HCT116 (cell line): ENCODE data around the gene ZNF76. TPM values are rescaled to one million over a fixed set of nuclear protein-coding genes. Genes with fewer than 3 reads are reported as not detected.
A peak's percentile ranks its signal among the peaks of the same experiment; 100 is the strongest.

Experiments
- ATAC-seq: fragments of 200-7000 bp; cut with Tn5 transposase; 2 replicates; pipeline ENCODE4 v1.9.1; 2020; ENCODE audit warnings: mild to moderate bottlenecking, moderate library complexity
- BruUV-seq: library from RNA; stranded (reverse); fragments of 400-500 nt; replicated peaks from 2 replicates; lab custom pipeline; 2021; lab: Mats Ljungman, UMichigan
- CTCF ChIA-PET: fragments of 300-600 bp; sonication (Branson Sonifier 250); formaldehyde crosslinking; loops from one replicate; lab custom pipeline; 2021; ENCODE audit warnings: antibody characterized with exemption; lab: Charles Lee
- POLR2A ChIA-PET: fragments of 300-600, 350-600 bp; sonication (Branson Sonifier 250); formaldehyde crosslinking; loops from one replicate; lab custom pipeline; 2021; ENCODE audit warnings: antibody characterized with exemption; lab: Charles Lee
- RAD21 ChIA-PET, 2 experiments: fragments of 300-600 bp; sonication (Branson Sonifier 250); formaldehyde crosslinking; loops; one replicate each; lab custom pipeline; 2023; ENCODE audit warnings: low total read pairs in 2 of 2; ENCODE audit not compliant: uncharacterized antibody in 2 of 2, unreplicated experiment in 2 of 2, low non-redundant PET in 1 of 2; lab: Charles Lee
- DNase-seq: peaks from one replicate; pipeline ENCODE4 v3.0.0-alpha.2; 2010; ENCODE audit warnings: low read depth, low spot score
- H2AFZ ChIP-seq: fragments of 200-600 bp; shearing (Covaris generic), sonication (generic); 2 replicates; pipeline ENCODE4 v1.6.1; 2017; ENCODE audit warnings: low read depth, mixed run types, mixed read lengths, antibody characterized with exemption, low read length; ENCODE audit not compliant: poor library complexity, severe bottlenecking
- H3K27ac ChIP-seq: 2 replicates; pipeline ENCODE4 v1.5.1; 2012; ENCODE audit warnings: low read depth, low read length
- H3K27me3 ChIP-seq: fragments of 200-600 bp; sonication (generic); 2 replicates; pipeline ENCODE4 v1.6.1; 2016; ENCODE audit warnings: mixed run types, low read length, mixed read lengths; ENCODE audit not compliant: insufficient read depth
- H3K36me3 ChIP-seq, 2 experiments: fragments of 200-500 bp in 1 of 2; fragments of 200-600 bp in 1 of 2; sonication (Bioruptor generic) in 1 of 2; sonication (generic) in 1 of 2; 2 replicates each; pipeline versions ENCODE4 v1.5.1 to v1.6.1; 2014 to 2016; ENCODE audit warnings: low read length in 2 of 2, inconsistent platforms in 1 of 2, mixed read lengths in 1 of 2, mixed run types in 1 of 2; ENCODE audit not compliant: insufficient read depth in 2 of 2, control insufficient read depth in 1 of 2
- H3K4me1 ChIP-seq, 2 experiments: fragments of 200-600 bp in 1 of 2; sonication (generic) in 1 of 2; 2 replicates each; pipeline versions ENCODE4 v1.5.1 to v1.6.1; 2012 to 2017; ENCODE audit warnings: low read length in 2 of 2, inconsistent platforms in 1 of 2, mild to moderate bottlenecking in 1 of 2, mixed read lengths in 1 of 2, mixed run types in 1 of 2, moderate library complexity in 1 of 2; ENCODE audit not compliant: insufficient read depth in 2 of 2, control insufficient read depth in 1 of 2
- H3K4me2 ChIP-seq: fragments of 200-600 bp; sonication (generic); 2 replicates; pipeline ENCODE4 v1.6.1; 2017; ENCODE audit warnings: mixed run types, low read length, mixed read lengths
- H3K4me3 ChIP-seq, 2 experiments: fragments of 200-600 bp in 1 of 2; sonication (generic) in 1 of 2; replicated peaks in 1 of 2; 2 replicates each; pipeline ENCODE4 v1.5.1; 2011 to 2016; ENCODE audit warnings: low read length in 2 of 2, control low read depth in 1 of 2, low read depth in 1 of 2, mild to moderate bottlenecking in 1 of 2, mixed read lengths in 1 of 2, mixed run types in 1 of 2
- H3K79me2 ChIP-seq: fragments of 200-600 bp; sonication (generic); 2 replicates; pipeline ENCODE4 v1.6.1; 2017; ENCODE audit warnings: mild to moderate bottlenecking, mixed run types, low read length, moderate library complexity, mixed read lengths; ENCODE audit not compliant: insufficient read depth
- H3K9ac ChIP-seq: fragments of 200-600 bp; sonication (generic); 2 replicates; pipeline ENCODE4 v1.6.1; 2016; ENCODE audit warnings: low read length, mixed read lengths
- H3K9me2 ChIP-seq: fragments of 200-600 bp; sonication (generic), shearing (Covaris generic); 2 replicates; pipeline ENCODE4 v1.6.1; 2017; ENCODE audit warnings: mixed run types, mild to moderate bottlenecking, moderate library complexity; ENCODE audit not compliant: insufficient read depth
- H3K9me3 ChIP-seq, 2 experiments: fragments of 200-500 bp in 1 of 2; fragments of 200-600 bp in 1 of 2; sonication (Bioruptor generic) in 1 of 2; sonication (generic) in 1 of 2; 2 replicates each; pipeline ENCODE4 v1.6.1; 2014 to 2017; ENCODE audit warnings: low read length in 2 of 2, mixed read lengths in 2 of 2, inconsistent platforms in 1 of 2, low read depth in 1 of 2, mild to moderate bottlenecking in 1 of 2, mixed run types in 1 of 2, moderate library complexity in 1 of 2; ENCODE audit not compliant: control insufficient read depth in 1 of 2, insufficient read depth in 1 of 2
- H4K20me1 ChIP-seq: fragments of 200-600 bp; sonication (generic), shearing (Covaris generic); 2 replicates; pipeline ENCODE4 v1.6.1; 2017; ENCODE audit warnings: mixed run types, mild to moderate bottlenecking, moderate library complexity; ENCODE audit not compliant: insufficient read depth
- CEBPB ChIP-seq: IDR thresholded peaks from 2 replicates; pipeline ENCODE4 v1.6.1; 2012; ENCODE audit warnings: low read depth
- ELF1 ChIP-seq: IDR thresholded peaks from 2 replicates; pipeline ENCODE4 v1.6.1; 2012; ENCODE audit warnings: low read depth, borderline replicate concordance
- EZH2phosphoT487 ChIP-seq: fragments of 200-600 bp; IDR thresholded peaks from 2 replicates; pipeline ENCODE4 v1.6.1; 2018; ENCODE audit warnings: antibody characterized with exemption, borderline replicate concordance
- JUND ChIP-seq: IDR thresholded peaks from 2 replicates; pipeline ENCODE4 v1.6.1; 2012
- POLR2A ChIP-seq: IDR thresholded peaks from 2 replicates; pipeline ENCODE4 v1.7.0; 2011; ENCODE audit warnings: borderline replicate concordance; ENCODE audit not compliant: insufficient read depth, insufficient read length; ENCODE audit errors: extremely low read depth
- POLR2AphosphoS5 ChIP-seq: IDR thresholded peaks from 2 replicates; pipeline ENCODE4 v1.6.1; 2011; ENCODE audit warnings: mild to moderate bottlenecking, low read depth, low read length, moderate library complexity
- RAD21 ChIP-seq: IDR thresholded peaks from 2 replicates; pipeline ENCODE4 v1.6.1; 2012; ENCODE audit warnings: low read depth, mild to moderate bottlenecking
- SRF ChIP-seq: IDR thresholded peaks from 2 replicates; pipeline ENCODE4 v1.6.1; 2012; ENCODE audit warnings: low read depth
- TCF7L2 ChIP-seq: IDR thresholded peaks from 2 replicates; pipeline ENCODE4 v1.7.0; 2011; ENCODE audit warnings: borderline replicate concordance, inconsistent platforms; ENCODE audit not compliant: insufficient read depth, insufficient read length; ENCODE audit errors: extremely low read depth
- YY1 ChIP-seq: IDR thresholded peaks from 2 replicates; pipeline ENCODE4 v1.6.1; 2011; ENCODE audit warnings: low read length, low read depth, moderate library complexity, mild to moderate bottlenecking; ENCODE audit not compliant: insufficient replicate concordance; ENCODE audit errors: extremely low read depth
- ZNF274 ChIP-seq: fragments of 200-500 bp; sonication (Bioruptor generic); IDR thresholded peaks from 2 replicates; pipeline ENCODE4 v1.6.1; 2014; ENCODE audit warnings: mild to moderate bottlenecking, low read depth, low read length, inconsistent platforms
- intact Hi-C: fragments of 100-400 bp; cut with micrococcal nuclease; formaldehyde crosslinking; loops from 2 replicates; pipeline ENCODE4 v1.10.0; 2022
- total RNA-seq: library from RNA; stranded (reverse); gene quantifications from one replicate; pipeline ENCODE4 v1.2.1, GENCODE V29; 2021; ENCODE audit not compliant: unreplicated experiment
- TF ChIP-seq, protein P1 (sequence below), 3 experiments: fragments of 200-600 bp in 1 of 3; sonication (generic) in 1 of 3; IDR thresholded peaks in 2 of 3; conservative IDR thresholded peaks in 1 of 3; 2 replicates each; pipeline ENCODE4 v1.5.1; 2012 to 2017; ENCODE audit warnings: low read depth in 2 of 3, low read length in 2 of 3, antibody characterized with exemption in 1 of 3, borderline replicate concordance in 1 of 3, control low read depth in 1 of 3, mild to moderate bottlenecking in 1 of 3, mixed read lengths in 1 of 3, mixed run types in 1 of 3, moderate library complexity in 1 of 3; ENCODE audit not compliant: insufficient read depth in 1 of 3
- TF ChIP-seq, protein P2 (sequence below): IDR thresholded peaks from 2 replicates; pipeline ENCODE4 v1.6.1; 2011; ENCODE audit warnings: mild to moderate bottlenecking, low read length, moderate library complexity; ENCODE audit not compliant: insufficient replicate concordance; ENCODE audit errors: extremely low read depth
- TF ChIP-seq, protein P3 (sequence below): IDR thresholded peaks from 2 replicates; pipeline ENCODE4 v1.6.1; 2012
- TF ChIP-seq, protein P4 (sequence below): IDR thresholded peaks from 2 replicates; pipeline ENCODE4 v1.6.1; 2012; ENCODE audit warnings: low read depth
- TF ChIP-seq, protein P5 (sequence below): IDR thresholded peaks from 2 replicates; pipeline ENCODE4 v1.6.1; 2012

The ZNF76 gene
- total RNA-seq, 1 experiment from 2014 or later, result 47.5 TPM

DNA sequence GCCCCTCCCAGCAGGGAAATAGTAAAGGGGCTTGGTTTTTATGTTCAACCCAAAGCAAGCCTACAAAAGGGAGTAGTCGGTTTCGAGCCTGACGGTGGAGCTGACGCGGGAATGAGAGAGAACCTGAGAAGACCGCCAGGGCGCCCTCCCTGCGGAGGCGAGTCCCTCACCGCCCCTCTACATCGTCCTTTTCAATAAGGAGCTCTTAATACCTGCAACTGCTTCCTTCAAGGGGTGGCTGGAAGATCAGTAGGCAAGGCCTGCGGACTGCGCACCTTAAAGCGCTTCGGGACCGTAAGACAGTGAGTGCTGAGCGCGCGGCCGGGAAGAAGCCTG, 709 bp upstream of the ZNF76 start:
- DNase-seq (peak; percentile 32), ATAC-seq (peak; percentile 32)
- Histone ChIP-seq H3K27ac (peak overlapping the region; percentile 63), H3K9me2 (no peaks in the 10 kb centered on the region), H3K9ac (peak overlapping the region; percentile 86), H3K4me2 (peak overlapping the region; percentile 95), H3K4me1 (peaks cover 20 to 40% of the 10 kb centered on the region in 2 experiments), H4K20me1 (no peaks in the 10 kb centered on the region), H3K9me3 (no peaks in the 10 kb centered on the region), H3K4me3 (peak overlapping the region; percentile 68 to 77), H3K27me3 (no peaks in the 10 kb centered on the region), H3K79me2 (peaks cover 36% of the 10 kb centered on the region), H2AFZ (no peak overlapping the region), H3K36me3 (no peaks in the 10 kb centered on the region)
- intact Hi-C loops, result no loop called here
- BruUV-seq, result TSS peak; percentile 77
- RAD21 ChIA-PET, result no interaction called here
- POLR2A ChIA-PET, result interaction anchor here (1.1 kb wide), 1 partner anchor 8 kb away, joined by 4 read pairs; no protein-coding TSS in a partner anchor
- TF ChIP-seq POLR2A (no peak), ZNF274 (no peak), RAD21 (no peak), POLR2AphosphoS5 (no peak), TCF7L2 (no peak), ELF1 (no peak), SRF (no peak), EZH2phosphoT487 (no peak), CEBPB (no peak), JUND (no peak), YY1 (no peak)
- TF ChIP-seq, protein P1, sequence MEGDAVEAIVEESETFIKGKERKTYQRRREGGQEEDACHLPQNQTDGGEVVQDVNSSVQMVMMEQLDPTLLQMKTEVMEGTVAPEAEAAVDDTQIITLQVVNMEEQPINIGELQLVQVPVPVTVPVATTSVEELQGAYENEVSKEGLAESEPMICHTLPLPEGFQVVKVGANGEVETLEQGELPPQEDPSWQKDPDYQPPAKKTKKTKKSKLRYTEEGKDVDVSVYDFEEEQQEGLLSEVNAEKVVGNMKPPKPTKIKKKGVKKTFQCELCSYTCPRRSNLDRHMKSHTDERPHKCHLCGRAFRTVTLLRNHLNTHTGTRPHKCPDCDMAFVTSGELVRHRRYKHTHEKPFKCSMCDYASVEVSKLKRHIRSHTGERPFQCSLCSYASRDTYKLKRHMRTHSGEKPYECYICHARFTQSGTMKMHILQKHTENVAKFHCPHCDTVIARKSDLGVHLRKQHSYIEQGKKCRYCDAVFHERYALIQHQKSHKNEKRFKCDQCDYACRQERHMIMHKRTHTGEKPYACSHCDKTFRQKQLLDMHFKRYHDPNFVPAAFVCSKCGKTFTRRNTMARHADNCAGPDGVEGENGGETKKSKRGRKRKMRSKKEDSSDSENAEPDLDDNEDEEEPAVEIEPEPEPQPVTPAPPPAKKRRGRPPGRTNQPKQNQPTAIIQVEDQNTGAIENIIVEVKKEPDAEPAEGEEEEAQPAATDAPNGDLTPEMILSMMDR (IDR thresholded peaks at IDR 0.05 in 2 of 3, conservative IDR thresholded peaks at IDR 0.05 in 1 of 3; ENCODE audit: borderline replicate concordance in 1 of 3, insufficient read depth in 1 of 3, low read depth in 2 of 3, low read length in 2 of 3), result no peak
- TF ChIP-seq, protein P2, sequence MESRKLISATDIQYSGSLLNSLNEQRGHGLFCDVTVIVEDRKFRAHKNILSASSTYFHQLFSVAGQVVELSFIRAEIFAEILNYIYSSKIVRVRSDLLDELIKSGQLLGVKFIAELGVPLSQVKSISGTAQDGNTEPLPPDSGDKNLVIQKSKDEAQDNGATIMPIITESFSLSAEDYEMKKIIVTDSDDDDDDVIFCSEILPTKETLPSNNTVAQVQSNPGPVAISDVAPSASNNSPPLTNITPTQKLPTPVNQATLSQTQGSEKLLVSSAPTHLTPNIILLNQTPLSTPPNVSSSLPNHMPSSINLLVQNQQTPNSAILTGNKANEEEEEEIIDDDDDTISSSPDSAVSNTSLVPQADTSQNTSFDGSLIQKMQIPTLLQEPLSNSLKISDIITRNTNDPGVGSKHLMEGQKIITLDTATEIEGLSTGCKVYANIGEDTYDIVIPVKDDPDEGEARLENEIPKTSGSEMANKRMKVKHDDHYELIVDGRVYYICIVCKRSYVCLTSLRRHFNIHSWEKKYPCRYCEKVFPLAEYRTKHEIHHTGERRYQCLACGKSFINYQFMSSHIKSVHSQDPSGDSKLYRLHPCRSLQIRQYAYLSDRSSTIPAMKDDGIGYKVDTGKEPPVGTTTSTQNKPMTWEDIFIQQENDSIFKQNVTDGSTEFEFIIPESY, result no peak
- TF ChIP-seq, protein P3, sequence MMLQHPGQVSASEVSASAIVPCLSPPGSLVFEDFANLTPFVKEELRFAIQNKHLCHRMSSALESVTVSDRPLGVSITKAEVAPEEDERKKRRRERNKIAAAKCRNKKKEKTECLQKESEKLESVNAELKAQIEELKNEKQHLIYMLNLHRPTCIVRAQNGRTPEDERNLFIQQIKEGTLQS, result no peak
- TF ChIP-seq, protein P4, sequence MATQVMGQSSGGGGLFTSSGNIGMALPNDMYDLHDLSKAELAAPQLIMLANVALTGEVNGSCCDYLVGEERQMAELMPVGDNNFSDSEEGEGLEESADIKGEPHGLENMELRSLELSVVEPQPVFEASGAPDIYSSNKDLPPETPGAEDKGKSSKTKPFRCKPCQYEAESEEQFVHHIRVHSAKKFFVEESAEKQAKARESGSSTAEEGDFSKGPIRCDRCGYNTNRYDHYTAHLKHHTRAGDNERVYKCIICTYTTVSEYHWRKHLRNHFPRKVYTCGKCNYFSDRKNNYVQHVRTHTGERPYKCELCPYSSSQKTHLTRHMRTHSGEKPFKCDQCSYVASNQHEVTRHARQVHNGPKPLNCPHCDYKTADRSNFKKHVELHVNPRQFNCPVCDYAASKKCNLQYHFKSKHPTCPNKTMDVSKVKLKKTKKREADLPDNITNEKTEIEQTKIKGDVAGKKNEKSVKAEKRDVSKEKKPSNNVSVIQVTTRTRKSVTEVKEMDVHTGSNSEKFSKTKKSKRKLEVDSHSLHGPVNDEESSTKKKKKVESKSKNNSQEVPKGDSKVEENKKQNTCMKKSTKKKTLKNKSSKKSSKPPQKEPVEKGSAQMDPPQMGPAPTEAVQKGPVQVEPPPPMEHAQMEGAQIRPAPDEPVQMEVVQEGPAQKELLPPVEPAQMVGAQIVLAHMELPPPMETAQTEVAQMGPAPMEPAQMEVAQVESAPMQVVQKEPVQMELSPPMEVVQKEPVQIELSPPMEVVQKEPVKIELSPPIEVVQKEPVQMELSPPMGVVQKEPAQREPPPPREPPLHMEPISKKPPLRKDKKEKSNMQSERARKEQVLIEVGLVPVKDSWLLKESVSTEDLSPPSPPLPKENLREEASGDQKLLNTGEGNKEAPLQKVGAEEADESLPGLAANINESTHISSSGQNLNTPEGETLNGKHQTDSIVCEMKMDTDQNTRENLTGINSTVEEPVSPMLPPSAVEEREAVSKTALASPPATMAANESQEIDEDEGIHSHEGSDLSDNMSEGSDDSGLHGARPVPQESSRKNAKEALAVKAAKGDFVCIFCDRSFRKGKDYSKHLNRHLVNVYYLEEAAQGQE, result no peak
- TF ChIP-seq, protein P5, sequence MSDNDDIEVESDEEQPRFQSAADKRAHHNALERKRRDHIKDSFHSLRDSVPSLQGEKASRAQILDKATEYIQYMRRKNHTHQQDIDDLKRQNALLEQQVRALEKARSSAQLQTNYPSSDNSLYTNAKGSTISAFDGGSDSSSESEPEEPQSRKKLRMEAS, result no peak
- CTCF ChIA-PET, result interaction anchor here (0.9 to 1.2 kb wide), 4 partner anchors 18 to 479 kb away, joined by 3 to 4 read pairs (median 4); partner anchors contain the start of gene ARMC12
